HG03439 (cell line): ENCODE results near the gene RCBTB2.

ENCODE experiments used
- ATAC-seq: cut with Tn5 transposase; IDR thresholded peaks from one replicate; pipeline ENCODE4 v1.9.1; 2021; ENCODE audit warnings: mild to moderate bottlenecking, moderate library complexity; ENCODE audit not compliant: unreplicated experiment

Gene RCBTB2

GRCh38 chr13:48532256-48532505, 699 bp downstream of the RCBTB2 start:
- ATAC-seq, result peak; percentile 16

- ATAC-seq, result no peak
Observed at GRCh38 chr13:48531416-48532255, 1.2 kb downstream of the RCBTB2 start.

GRCh38 chr13:48530833-48531232, 2.0 kb downstream of the RCBTB2 start:
- ATAC-seq, result no peak

GRCh38 chr13:48528720-48529119, 4.2 kb downstream of the RCBTB2 start:
- no peak for ATAC-seq

GRCh38 chr13:48527955-48528354, 4.9 kb downstream of the RCBTB2 start:
- no peak for ATAC-seq

DNA sequence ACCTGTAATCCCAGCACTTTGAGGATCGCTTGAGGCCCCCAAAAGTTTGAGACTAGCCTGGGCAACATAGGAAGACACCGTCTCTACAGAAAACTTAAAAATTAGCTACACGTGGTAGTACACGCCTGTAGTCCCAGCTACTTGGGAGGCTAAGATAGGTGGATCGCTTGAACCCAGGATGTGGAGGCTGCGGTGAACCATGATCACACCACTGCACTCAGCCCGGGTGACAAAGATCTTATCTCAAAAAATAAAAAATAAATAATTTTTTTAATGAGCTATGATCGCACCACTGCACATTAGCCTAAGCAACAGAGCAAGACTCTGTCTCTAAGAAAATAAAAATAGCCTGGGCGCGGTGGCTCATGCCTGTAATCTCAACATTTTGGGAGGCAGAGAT, 6.6 kb downstream of the RCBTB2 start:
- ATAC-seq, result no peak

GRCh38 chr13:48518083-48518482, 14.8 kb downstream of the RCBTB2 start:
- ATAC-seq, result no peak

DNA sequence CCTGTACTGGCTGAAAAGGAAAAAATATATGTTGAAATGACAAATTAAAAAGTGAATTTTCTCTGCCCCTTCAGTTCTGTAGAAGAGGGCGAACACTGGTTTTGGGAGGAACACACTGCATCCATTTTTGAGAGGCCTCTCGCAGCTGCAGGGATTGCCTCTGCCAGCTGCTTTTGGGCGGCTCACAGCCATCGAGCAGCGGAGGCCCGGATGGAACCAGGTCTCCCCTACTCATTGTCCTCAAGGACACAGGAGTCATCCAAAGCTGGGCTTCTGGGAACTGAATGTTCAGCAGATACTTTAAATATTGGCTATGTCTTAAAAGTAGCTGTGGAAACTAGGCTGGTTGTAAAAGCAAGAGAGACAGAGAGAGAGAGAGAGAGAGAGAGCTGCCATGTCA, 17.1 kb downstream of the RCBTB2 start:
- no peak for ATAC-seq

DNA sequence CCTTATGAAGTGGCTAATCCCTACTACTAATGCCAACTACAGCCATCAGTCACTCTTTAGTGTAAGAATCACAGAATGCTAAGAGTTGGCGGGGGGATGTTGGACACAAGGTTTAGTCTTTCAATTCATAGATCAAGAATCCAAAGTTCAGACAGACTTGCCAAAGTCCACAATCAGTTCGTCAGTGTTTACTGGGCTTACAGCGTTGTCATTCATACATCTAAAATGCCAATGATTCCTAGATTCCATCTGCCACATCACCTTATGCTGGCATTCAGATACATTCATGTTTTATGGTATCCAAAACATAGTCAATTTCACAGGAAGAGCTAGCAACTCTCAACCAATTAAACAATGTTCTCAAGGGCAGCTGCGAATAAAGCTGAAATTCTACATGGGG, 18.1 kb downstream of the RCBTB2 start:
- ATAC-seq, result no peak

DNA sequence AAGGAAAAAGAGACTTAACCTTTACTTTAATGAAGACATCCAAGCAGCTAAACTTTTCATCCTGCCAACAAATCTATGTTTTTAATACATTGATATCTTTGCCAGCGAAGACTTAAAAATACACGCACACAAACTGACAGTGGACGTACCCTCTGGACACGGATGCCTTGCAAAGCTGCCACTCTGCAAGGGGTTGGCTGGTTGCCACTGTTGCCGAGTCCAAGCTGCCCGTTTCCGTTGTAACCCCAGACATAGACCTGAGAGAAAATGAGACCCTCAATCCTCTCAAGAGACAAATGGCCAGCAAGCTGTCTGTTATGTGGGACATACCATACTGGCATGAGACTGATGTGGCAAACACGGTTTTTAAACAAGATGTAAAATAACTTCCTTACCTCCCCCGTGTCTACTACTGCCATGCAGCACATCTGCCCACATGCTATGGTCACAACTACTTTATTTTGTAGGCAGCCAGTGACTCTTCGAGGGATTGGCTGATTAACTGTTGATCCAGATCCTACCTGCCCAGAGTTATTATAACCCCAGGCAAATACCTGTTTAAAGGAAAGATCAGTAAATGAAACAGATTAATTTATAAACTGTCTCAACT, 21.2 kb downstream of the RCBTB2 start:
- no peak for ATAC-seq

DNA sequence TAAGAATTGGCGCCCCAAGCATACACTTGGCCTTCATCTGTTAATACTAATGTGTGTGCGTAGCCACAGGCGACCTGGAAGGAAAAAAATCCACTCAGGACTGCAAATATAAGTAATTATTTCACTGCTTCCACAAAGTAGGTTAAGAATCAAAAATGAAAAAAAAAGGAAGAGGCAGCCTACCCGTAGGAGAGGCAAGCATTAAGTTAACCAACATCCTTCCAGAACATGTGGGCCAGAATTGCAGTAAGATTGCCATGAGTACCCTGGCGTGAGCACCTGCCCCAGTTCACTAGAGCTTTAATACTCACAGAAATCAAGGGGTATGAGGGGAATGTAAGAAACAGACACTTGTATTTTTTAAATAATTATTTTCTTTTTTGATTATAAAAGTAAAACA, 22.2 kb downstream of the RCBTB2 start:
- no peak for ATAC-seq

GRCh38 chr13:48508011-48508410, 24.9 kb downstream of the RCBTB2 start:
- no peak for ATAC-seq

GRCh38 chr13:48507021-48507420, 25.9 kb downstream of the RCBTB2 start:
- no peak for ATAC-seq

- ATAC-seq, result peak; percentile 18
Observed at GRCh38 chr13:48506092-48506701, 26.7 kb downstream of the RCBTB2 start.

DNA sequence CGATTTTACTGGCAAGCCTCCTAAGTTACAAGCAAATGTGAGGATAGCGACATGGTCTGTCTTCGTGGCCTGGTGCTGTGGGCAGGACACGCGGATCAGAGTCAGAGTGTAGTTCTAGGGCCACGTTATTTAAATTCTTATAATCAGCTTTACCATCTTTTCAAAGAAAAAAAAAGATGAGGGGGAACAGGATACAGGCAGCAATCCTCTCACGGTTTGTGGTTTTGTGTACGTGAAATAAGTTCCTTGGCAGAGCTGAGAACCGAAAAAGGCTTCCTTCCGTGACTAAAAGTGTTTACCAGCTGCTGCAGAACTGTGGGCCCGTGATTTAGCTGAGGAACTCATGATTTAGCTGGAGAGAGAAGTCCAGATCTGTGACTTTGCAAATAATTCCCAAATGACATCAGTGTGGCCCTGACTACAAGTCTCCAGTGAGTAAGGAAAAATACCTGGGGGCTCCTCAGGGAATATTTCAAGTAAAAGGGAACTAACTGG, 27.2 kb downstream of the RCBTB2 start:
- ATAC-seq, result peak; percentile 63

DNA sequence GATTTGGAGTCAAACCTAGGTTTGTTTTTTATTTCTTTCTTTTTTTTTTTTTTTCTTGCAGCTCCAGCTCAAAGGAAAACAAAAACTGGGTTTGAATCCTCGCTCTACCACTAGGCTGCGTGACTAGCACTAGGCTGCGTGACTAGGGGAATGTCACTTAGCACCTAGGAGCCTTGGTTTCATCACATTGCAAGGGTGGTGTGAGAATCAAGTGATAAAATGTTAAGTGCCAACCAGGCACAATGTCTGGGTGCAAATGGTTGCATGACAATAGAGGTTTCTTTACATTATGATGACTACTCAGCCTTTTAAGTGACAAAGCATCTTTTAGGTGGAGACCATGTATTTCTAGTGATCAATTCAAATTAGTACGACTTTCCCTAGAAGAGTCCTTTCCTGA, 27.9 kb downstream of the RCBTB2 start:
- no peak for ATAC-seq

DNA sequence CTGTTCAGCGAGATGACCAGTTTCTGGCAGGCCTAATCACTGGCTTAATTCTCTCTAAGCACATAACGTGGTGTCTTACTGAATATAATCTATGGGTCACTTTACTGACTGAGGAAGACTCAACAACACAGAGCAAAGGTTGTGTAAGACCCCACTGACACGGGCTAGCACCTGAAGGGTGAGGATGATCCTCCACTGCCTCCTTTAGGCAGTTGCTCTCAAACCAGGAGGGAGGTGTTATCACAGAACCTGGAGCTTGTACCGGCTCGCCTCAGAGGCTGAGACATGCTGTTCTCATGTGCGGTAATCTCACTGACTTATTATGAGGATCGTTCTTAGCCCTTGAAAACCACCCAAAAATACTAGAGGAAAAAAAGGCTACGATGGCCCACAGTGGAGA, 28.3 kb downstream of the RCBTB2 start:
- no peak for ATAC-seq

GRCh38 chr13:48502601-48503319, 30.1 kb downstream of the RCBTB2 start:
- ATAC-seq, result no peak

DNA sequence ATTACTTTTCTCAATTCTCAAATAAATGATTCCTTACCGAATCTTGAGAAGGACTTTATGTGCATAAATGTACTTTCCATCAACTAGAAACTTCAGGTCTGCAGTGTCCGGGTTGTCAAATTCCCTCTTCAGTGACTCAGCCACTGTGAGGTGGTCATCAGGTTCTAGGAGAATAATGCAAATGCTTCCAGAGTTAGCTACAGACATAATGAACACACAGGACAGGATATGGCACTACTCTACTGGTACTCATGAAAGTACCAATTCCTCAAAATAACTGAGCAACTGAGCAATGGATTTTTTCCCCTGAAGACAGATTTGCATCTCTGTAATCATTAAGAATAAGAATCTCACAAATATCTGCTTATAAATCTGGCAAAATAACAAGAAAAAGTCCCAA, 31.2 kb downstream of the RCBTB2 start:
- ATAC-seq, result peak; percentile 34

- ATAC-seq, result no peak
Observed at GRCh38 chr13:48500652-48501197, 32.2 kb downstream of the RCBTB2 start.

- ATAC-seq, result no peak
Observed at GRCh38 chr13:48497669-48498068, 35.2 kb downstream of the RCBTB2 start.
